NCI-H226 (cell line): ENCODE results near the gene CCT8.
A peak's percentile ranks its signal among the peaks of the same experiment; 100 is the strongest.
"Not testable (repeated sequence)": the region's sequence is repeated elsewhere in the genome, so short reads cannot be mapped to it uniquely, and the experiment has no call there.

Source experiments
- DNase-seq: peaks from one replicate; pipeline ENCODE4 v3.0.0-alpha.2; 2015

Gene CCT8

DNA sequence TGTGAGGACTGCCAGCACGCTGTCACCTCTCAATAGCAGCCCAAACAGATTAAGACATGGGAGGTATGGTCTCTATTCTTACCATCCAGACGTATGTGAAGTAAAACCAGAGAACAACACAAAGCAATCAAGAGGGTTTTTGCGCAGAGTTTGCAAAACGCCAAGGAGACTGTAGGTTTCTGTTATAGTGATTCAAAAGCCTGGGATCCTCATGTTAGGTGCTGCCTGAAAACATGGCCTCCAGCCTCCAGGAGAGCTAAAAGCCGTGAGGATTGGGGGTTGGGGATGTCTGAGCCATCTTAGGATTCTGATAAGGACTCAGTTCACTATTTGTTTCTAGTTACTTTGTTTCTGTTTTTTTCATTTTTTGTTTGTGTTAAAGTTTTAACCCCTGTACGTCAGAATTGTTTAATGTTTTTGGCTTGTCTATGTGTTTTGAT is 4.2 kb upstream of the CCT8 start:
- no peak for DNase-seq

DNA sequence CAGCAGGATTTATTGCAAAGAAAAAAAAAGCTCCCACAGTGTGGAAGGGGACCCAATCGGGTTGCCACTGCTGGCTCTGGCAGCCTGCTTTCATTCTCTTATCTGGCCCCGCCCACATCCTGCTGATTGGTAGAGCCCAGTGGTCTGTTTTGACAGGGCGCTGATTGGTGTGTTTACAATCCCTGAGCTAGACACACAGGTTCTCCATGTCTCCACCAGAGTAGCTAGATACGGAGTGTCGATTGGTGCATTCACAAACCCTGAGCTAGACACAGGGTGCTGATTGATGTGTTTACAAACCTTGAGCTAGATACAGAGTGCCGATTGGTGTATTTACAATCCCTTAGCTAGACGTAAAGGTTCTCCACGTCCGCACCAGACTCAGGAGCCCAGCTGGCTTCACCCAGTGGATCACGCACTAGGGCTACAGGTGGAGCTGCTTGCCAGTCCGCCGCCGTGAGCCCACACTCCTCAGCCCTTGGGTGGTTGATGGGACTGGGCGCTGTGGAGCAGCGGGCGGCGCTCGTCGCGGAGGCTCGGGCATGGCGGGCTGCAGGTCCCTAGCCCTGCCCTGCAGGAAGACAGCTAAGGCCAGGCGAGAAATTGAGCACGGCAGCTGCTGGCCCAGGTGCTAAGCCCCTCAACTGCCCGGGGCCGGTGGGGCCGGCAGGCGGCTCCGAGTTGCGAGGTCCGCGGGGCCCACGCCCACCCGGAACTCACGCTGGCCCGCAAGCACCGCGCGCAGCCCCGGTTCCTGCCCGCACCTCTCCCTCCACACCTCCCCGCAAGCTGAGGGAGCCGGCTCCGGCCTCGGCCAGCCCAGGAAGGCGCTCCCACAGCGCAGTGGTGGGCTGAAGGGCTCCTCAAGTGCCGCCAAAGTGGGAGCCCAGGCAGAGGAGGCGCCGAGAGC is 3.5 kb upstream of the CCT8 start:
- DNase-seq, result not testable (repeated sequence)

GRCh38 chr21:29075706-29076466 is 2.4 kb upstream of the CCT8 start:
- DNase-seq, result peak; percentile 26

DNA sequence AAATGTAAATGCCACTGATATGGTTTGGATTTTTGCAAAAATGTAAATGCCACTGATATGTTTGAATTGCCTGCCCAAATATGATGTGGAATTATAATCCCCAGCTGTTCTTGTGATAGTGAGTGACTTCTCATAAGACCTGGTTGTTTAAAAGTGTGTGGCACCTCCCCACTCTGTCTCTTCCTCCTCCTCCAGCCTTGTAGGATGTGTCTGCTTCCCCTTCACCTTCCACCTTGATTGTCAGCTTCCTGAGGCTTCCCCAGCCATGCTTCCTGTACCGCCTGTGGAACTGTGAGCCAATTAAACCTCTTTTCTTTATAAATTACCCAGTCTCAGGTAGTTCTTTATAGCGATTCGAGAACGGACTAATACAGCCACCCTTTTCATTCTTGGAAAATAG is 1.3 kb upstream of the CCT8 start:
- DNase-seq, result no peak

GRCh38 chr21:29074007-29074376 is 544 bp upstream of the CCT8 start:
- no peak for DNase-seq

- DNase-seq, result no peak
These were observed 601 bp downstream of the CCT8 start for GRCh38 chr21:29072873-29073221.

DNA sequence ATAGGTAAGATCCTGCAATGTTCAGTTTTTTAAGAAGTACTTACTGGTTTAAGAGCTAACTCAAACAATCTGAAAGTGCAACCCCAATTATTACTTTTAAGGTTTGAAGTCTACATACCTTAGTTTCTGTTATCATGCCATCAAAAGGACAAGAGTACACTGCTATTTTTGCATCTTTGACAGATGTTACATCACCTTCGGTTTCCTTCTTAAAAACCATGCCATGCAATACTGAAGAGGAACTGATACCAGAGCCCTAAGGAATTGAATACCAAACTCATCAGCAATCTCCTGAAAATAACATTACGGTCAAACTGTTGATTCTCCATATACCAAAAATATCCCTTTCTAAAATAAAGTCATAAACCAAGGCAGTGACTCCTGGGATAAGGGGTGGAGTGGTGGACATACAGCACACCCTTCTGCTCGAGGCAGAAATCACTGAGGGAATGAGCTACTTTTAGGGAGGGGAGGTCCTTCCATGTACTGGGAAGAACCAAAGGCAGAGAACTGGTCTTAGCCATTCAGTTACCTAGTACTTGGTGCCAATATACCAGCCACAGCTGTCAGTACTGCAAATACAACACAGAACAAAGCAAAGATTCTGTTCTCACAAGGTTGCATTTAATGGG is 8.5 kb downstream of the CCT8 start:
- no peak for DNase-seq

DNA sequence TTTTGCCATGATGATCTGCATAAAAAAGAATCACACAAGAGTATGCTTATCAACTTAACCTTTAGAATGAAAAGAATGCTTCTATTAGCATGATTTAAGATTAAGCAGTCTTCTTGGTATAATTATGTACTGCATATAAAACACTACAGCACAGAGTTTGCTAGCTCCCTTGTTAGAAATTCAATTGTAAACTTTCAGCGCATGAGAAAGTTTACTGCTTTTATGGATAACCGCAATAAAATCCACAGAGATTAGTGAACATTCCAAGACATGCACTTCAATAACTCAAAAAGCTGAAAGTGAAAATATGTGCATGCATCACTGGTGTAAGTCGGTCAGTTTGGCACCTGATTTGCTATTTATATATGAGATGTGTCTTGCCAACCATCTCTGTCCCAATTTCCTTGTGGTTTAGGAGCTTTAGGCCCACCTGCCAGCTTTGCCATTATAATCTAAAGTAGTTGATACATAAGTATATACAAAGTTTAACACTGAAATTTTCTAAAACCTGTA is 16.9 kb downstream of the CCT8 start:
- no peak for DNase-seq

GRCh38 chr21:29056005-29056404 is 17.4 kb downstream of the CCT8 start:
- no peak for DNase-seq

DNA sequence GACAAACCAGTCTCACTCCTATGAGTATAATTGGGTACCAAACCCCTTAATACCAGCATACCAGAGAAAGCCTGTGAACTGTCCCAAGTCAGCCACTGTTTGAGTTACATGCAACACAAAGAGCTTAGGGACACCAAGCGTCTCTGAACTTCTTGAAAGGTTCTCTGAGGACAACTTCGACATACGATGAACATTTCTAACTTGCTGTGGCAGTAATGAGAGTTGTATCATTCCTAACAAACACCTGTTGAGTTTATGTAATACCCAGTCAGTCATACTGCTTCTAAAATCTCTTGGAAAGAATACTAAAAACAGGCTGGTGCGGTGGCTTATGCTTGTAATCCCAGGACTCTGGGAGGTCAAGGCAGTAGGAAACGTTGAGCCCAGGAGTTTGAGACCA is 18.4 kb downstream of the CCT8 start:
- no peak for DNase-seq

DNA sequence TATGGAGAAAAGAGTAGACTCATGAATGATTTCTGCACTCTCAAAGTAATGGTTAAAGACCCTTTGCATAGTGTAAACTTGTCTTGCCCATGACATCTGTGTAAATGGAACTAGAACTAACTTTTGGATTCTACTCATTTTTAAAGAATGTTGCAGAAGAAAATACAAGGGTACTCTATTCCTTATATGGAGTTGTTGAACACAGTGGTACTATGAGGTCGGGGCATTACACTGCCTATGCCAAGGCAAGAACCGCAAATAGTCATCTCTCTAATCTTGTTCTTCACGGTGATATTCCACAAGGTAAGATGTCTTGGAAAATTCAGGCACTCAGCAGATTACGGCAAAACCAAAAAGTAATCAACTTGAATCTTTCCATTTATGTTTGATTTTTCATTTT is 19.8 kb downstream of the CCT8 start:
- no peak for DNase-seq

DNA sequence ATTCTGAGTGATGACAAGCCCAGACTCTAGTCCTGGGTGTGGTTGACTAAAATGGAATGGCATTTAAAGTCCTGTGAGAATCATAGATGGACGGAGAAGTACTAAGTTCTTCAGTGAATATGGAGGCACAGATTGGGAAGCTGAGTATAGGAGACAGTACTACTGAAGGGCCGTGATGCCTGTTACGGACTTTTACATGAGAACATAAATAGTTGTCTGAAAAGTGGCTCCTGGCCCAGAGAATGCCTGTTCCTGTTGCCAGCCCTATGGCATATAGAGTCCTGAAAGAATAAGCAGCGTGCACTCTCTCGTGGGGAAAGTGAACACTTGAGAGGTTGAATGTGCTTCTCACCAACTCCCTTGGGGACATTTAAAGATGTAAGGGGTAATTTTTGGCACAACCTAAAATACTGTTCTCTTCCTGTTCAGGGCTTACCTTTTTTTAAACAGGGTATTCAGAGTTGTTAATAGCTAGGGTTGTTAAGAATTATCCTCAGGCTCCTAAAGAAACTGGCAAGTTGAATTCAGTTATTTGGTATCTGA is 20.4 kb downstream of the CCT8 start:
- no peak for DNase-seq

GRCh38 chr21:29052224-29052623 is 21.2 kb downstream of the CCT8 start:
- no peak for DNase-seq

GRCh38 chr21:29034678-29035077 is 38.8 kb downstream of the CCT8 start:
- DNase-seq, result no peak

- DNase-seq, result no peak
These were observed 39.6 kb downstream of the CCT8 start for GRCh38 chr21:29033871-29034270.

DNA sequence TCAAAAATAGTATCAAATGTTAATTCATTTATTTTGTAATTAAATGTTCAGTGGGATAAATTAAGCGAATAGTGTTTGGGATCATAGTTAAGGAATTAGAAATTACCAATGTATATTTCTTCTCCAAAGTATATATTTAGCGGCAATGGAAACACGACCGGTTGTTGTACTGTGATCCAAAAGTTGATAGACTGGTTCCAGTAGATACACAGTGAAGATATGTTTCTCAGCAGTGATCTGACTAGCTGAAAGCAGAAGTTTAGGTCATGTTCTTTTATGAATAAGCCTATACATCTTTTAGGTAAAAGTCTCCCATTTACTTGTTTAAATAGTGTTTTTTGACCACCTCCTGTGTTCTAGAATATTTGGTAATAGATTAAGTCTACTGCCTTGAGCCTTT is 40.1 kb downstream of the CCT8 start:
- DNase-seq, result no peak

- no peak for DNase-seq
These were observed 42.5 kb downstream of the CCT8 start for GRCh38 chr21:29030909-29031308.

DNA sequence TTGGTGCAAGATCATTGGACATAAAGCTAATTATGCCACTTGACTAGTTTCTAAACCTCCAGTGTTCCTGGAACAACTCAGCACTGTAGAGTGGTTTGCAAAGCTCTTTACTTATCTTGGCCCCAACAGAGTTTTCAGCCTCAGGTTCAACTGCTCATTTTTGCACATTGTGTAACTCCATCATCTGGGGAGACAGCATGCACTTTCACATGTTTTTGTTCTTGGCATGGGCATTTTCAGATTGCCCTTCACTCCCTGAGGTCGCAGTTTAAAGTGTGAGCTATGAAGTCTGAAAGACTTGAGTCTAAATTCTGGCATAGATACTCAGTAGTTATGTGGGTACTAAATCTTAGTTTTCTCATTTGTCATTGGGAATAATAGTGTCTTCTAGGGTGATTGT is 43.9 kb downstream of the CCT8 start:
- DNase-seq, result no peak

- no peak for DNase-seq
These were observed 48.1 kb downstream of the CCT8 start for GRCh38 chr21:29025328-29025713.

DNA sequence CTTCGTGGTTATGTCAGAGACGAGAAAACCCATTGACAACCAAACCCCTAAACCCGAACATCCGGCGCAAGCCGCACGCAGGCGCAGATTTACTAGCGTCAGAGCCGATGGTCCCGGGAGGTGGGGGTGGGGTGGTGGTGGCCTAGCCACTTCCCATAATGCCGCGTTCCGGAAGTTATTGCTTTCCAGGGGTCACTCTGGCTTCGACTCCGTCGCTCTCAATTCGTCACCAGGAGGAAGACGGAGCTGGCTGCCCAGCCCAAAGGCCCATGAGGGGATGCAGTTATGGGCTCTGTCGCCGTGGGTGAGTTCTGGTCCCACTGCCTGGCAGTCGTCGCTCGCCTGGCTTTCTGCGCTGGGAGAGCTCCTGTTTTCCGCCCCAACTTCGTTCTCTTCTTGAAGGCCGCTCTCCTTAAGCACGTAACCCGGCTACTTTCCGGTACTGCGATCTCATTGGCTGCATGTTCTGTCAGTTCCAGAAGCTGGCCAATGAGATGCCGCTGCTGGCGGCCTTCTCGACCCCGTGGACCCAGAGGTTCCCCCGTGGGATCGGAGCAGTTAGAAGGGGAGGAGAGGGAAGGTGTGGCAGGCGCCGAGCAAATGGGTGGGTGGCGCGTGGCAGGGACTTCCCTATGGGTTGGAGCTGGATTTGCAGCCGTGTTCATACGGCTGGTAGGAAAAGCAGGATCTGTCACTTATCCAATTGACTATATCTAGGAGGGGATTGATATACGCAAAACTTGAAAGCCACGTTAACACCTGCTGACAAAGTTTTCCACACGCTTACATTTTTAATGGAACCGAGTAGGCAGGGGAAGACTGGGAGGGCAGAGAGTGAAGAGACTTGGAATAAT is 48.7 kb downstream of the CCT8 start, which contains the start of gene USP16:
Gene USP16 (plus strand): TSS at position 195 of the 854 bp plus-strand sequence. CDS start 3,246 bp downstream, outside the sequence.
- DNase-seq, result peak; percentile 100

DNA sequence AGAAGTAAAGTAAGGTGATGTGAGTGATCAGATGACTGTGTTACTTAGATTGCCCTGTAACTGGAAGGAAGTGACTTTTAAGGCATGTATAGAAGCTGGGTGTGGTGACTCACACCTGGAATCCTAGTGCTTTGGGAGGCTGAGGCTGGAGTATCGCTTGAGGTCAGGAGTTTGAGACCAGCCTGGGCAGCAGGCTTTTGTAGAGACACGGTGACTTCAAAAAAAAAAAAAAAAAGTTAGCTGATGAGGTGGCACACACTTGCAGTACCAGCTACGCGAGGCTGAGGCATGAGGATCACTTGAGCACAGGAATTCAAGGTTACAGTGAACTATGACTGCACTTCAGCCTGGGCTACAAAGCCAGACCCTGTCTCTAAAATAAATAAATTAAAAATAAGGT is 51.3 kb downstream of the CCT8 start:
- no peak for DNase-seq

DNA sequence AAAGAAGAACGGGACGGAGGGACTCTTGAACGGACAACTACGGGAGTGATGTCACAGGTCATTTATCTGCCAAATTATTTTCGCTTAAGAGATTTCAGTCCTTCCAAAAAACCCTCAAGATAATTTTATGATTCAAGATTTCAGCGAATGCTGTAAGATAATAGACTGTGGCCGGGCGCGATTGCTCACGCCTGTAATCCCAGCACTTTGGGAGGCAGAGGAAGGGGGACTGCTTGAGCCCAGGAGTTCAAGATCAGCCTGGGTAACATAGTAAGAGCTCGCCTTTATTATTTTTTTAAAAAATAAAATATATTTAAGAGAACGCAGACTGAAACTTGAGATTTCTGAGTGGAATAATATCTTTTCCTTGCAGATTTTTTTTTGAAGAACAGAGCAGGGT is 54.9 kb downstream of the CCT8 start:
- DNase-seq, result no peak
